Raji (cell line): Measurements from ENCODE around the gene PTMS.

Source experiments
- POLR2A ChIP-seq: IDR thresholded peaks from 2 replicates; pipeline ENCODE4 v1.6.1; 2011; ENCODE audit warnings: low read depth, low read length, control low read depth; ENCODE audit not compliant: insufficient read depth

PTMS gene

GRCh38 chr12:6818645-6819044 is 52.5 kb downstream of the PTMS start:
- TF ChIP-seq POLR2A: no peak

DNA sequence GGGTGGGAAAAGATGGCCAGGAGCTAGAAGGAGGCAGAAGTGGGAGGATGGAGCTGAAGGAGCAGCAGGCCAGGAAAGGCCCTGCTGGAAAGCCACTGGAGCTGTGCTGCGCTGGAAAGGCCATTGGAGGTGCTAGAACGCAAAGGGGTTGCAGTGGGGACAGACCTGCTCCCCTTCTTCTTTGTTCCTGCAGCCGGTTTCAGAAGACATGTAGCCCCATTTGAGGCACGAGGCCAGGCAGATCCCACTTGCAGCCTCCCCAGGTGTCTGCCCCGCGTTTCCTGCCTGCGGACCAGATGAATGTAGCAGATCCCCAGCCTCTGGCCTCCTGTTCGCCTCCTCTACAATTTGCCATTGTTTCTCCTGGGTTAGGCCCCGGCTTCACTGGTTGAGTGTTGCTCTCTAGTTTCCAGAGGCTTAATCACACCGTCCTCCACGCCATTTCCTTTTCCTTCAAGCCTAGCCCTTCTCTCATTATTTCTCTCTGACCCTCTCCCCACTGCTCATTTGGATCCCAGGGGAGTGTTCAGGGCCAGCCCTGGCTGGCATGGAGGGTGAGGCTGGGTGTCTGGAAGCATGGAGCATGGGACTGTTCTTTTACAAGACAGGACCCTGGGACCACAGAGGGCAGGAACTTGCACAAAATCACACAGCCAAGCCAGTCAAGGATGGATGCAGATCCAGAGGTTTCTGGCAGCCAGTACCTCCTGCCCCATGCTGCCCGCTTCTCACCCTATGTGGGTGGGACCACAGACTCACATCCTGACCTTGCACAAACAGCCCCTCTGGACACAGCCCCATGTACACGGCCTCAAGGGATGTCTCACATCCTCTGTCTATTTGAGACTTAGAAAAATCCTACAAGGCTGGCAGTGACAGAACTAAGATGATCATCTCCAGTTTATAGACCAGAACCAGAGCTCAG is 53.2 kb downstream of the PTMS start:
- TF ChIP-seq POLR2A: no peak

DNA sequence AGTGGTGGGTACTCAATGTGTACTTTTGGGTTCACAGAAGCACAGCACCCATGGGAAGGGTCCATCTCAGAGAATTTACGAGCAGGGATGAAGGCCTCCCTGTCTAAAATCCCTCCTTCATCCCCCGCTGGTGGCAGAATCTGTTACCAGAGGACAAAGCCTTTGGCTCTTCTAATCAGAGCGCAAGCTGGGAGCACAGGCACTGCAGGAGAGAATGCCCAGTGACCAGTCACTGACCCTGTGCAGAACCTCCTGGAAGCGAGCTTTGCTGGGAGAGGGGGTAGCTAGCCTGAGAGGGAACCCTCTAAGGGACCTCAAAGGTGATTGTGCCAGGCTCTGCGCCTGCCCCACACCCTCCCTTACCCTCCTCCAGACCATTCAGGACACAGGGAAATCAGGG is 54.0 kb downstream of the PTMS start:
- no peak for TF ChIP-seq POLR2A
